Measurements from ENCODE around the gene PAN3. TPM values are rescaled to one million over a fixed set of nuclear protein-coding genes. Genes with fewer than 3 reads are reported as not detected.
A peak's percentile ranks its signal among the peaks of the same experiment; 100 is the strongest.
"Not testable (repeated sequence)": the region's sequence is repeated elsewhere in the genome, so short reads cannot be mapped to it uniquely, and the experiment has no call there.

PAN3 gene, protein sequence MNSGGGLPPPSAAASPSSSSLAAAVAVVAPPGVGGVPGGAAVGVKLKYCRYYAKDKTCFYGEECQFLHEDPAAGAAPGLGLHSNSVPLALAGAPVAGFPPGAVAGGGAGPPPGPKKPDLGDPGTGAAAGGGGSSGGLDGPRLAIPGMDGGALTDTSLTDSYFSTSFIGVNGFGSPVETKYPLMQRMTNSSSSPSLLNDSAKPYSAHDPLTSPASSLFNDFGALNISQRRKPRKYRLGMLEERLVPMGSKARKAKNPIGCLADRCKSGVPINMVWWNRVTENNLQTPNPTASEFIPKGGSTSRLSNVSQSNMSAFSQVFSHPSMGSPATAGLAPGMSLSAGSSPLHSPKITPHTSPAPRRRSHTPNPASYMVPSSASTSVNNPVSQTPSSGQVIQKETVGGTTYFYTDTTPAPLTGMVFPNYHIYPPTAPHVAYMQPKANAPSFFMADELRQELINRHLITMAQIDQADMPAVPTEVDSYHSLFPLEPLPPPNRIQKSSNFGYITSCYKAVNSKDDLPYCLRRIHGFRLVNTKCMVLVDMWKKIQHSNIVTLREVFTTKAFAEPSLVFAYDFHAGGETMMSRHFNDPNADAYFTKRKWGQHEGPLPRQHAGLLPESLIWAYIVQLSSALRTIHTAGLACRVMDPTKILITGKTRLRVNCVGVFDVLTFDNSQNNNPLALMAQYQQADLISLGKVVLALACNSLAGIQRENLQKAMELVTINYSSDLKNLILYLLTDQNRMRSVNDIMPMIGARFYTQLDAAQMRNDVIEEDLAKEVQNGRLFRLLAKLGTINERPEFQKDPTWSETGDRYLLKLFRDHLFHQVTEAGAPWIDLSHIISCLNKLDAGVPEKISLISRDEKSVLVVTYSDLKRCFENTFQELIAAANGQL
- total RNA-seq: 8.0 TPM

DNA sequence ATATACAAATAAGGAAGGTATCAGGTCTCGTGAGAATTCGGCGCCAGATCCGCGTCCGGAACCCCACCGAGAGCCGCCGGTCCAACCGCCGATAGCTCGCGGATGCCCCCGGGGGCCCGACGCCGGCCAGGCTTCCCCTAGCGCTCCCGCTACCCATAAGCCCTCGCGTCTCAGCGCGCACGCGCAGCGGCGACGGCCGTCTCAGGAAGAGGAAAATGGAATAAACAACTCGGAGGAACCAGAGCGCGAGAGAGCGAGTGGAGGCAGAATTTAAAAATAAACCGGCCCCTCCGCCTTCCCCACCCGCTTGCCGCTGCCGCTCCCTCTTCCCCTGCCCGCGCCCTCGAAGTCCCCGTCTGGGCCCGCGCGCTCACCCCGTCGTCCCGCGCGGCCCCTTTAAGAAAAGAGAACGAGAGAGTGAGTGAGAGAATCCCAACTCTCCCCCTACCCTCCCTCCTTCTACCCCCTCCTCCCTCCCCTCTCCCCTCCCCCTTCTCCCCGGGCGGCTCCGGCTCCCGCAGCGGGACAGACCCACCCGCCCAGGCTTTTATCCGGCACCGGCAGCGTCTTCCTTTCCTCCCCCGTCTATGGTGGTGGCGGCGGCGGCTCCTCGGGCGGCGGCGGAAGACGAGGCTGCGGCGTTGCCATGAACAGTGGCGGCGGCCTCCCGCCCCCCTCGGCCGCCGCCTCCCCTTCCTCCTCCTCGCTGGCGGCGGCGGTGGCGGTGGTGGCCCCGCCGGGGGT, at the start of gene PAN3:
Gene PAN3 (plus strand): TSS at position 534 of the 744 bp plus-strand sequence. CDS start 113 bp downstream, at position 647.
- peak; percentile 78 for ATAC-seq

DNA sequence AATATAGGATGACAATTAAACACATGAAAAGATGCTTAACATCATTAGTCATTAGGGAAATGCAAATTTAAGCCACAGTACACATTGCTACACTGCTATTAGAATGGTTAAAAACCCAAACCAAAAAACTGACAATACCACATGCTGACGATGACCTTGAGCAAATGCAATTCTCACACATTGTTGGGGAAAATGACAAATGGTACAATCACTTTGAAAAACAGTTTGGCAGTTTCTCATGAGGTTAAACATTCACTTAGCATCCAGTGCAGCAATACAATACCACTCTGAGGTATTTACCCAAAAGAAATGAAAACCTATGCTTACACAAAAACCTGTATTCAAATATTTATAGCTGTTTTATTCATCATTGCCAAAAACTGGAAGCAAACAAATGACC, 49.3 kb upstream of the PAN3 start:
- no peak for ATAC-seq
- DNase-seq (ENCODE audit: low spot score): no peak

More for the DNA sequence above, at the start of gene PAN3:
- peak; percentile 93 for DNase-seq (ENCODE audit: low spot score)

DNA sequence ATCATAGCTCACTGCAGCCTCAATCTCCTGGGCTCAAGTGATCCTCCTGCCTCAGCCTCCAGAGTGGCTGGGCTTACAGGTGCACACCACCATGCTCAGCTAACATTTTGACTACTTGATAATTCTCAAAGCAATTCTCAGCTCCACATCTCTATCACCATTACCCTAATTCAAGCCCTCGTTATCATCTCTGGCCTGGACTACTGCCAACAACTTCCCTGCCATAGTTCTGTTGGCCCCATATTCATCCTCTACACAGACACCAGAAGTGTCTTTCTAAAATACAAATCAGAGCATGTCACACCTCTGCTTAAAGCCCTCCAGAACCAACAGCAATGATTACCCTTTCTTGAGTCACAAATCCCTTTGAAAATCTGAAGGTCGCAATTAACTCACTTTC, 45.9 kb upstream of the PAN3 start:
- ATAC-seq: no peak
- DNase-seq (ENCODE audit: low spot score): no peak

DNA sequence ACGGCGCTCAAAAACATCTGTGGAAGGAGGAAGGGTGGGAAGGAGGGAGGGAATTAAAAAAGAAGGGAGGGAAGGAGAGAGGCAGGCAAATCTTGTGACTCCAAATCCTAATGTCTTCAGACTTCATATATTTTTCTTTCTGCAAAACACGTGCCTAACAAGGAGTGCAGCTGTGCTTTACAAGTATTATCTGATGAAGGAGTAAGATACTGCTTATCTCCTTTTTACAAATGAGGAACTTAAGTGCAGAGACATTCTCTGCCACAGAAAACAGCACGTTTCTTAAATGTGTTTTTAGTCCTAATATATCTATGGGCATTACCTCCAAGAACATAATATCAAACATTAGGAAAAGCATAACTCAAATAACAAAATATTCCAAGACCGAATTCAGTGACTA, 44.5 kb upstream of the PAN3 start:
- DNase-seq (ENCODE audit: low spot score) (no peak), ATAC-seq (no peak)

DNA sequence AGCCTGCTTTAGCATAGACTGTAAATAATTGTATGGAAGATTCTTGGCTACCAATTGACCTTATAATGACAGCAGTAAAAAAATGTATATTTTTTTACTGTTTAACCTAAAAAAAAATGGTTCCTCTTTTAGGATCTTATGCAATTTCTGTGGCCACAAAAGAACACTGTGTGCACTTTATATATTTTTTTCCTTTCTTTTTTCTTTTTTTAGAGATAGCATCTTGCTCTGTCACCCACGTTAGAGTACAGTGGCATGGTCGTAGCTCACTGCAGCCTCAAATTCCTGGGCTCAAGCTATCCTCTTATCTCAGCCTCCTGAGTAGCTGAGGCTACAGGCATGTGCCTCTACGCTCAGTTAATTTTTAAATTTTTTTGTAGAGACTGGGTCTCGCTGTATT, 44.0 kb upstream of the PAN3 start:
- ATAC-seq (no peak), DNase-seq (ENCODE audit: low spot score) (no peak)

DNA sequence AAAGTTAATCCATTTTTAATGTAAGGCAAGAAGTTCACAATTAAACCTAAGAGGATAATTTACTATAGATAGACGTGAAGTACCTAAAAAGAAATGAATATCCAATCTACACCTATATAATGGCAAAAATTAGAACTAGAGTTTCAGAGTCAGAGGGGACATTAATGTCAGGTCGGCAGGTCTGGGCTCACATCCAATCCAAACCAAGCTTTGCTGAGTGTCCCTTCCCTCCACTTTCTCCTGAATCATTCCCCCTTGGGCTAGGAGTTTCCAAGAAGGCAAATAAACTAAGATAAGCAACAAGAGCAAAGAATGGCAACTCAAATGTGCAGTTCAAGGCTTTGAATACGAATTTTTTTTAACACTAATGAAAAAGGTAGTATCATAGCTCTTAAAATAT, 40.8 kb upstream of the PAN3 start:
- no peak for ATAC-seq
- DNase-seq (ENCODE audit: low spot score): no peak

DNA sequence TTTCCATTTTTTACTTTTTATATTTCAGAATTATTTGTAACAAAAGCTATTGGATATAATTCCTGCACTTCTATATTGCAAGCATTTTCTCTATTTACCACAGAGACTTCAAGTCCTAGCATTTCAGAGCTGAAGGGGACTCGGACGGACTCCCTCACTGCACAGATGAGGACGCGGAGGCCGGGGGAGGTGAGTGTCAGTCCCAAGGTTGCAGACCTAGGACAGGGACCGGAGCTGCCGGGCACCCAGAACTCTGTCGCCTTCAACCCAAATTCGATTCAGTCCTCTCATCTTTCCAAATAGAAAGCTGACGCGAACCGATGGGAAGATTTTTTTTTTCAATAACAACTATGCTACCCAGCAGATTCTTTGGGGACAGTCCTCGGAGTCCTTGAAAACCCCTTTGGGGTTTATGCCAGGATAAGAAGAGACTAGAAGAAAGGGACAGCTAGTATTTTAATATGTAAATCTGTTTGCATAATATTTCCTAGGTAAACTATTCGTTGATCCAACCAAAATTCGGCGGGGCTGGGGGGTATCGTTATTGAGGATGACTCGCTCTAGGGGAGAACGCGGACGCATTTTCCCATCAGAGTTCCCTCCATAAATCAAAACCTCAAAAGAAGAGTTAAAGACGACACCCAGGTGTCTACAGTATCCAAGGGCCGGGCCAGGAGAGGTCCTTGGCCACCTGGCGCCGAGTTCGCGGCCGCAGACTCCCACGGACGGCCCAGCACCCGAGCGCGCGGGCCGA, 38.8 kb upstream of the PAN3 start:
- ATAC-seq (no peak), DNase-seq (ENCODE audit: low spot score) (no peak)

DNA sequence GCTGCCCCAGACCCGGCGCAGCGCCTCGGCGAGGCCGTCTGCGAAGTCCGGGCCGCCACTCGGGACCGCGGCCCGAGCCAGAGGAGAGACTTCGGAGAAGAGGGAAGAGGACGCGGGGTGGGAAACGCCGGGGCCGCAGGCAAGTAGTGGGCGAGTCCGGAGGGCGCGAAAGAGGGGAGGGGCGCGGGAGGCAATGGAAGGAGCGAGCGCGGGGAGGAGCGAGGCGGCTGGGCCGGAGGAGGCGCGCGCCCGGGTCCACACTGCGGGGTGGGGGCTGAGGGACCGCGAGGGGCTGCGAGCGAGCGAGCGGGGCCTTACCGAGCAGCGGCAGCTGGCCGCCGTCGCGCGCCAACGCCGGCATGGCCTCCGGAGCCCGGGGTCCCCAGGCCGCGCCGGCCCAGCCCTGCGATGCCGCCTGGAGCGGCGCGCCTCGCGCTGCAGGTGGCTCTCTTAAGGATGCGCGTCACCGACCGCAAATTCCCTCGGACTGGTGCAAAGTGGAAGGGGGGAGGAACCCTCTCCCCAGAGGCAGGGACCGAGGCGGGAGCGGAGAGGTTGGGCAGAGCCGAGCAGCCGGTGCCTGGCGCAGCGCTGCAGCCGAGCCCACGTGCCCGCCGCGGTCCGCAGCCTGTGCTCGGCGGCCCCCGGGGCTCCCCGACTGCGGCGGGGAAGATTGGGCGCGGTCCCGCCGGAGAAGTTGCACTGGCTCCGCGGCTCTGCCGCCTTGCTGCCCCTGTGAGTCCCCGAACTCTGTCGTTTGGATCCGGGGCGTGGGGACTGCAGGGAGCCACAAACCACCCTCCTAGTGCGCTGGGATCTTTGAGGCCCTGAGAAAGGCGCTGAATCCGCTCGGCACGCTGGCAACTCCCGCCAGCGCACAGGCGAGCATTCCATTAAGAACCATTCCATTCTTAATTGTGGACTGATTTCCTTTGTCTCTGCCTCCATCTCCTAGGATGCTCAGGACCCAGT, 37.9 kb upstream of the PAN3 start, which contains the start of gene FLT3:
Gene FLT3 (minus strand): TSS at position 427 of the 972 bp plus-strand sequence. CDS start 66 bp downstream, at position 361.
- ATAC-seq: peak; percentile 31
- no peak for DNase-seq (ENCODE audit: low spot score)

DNA sequence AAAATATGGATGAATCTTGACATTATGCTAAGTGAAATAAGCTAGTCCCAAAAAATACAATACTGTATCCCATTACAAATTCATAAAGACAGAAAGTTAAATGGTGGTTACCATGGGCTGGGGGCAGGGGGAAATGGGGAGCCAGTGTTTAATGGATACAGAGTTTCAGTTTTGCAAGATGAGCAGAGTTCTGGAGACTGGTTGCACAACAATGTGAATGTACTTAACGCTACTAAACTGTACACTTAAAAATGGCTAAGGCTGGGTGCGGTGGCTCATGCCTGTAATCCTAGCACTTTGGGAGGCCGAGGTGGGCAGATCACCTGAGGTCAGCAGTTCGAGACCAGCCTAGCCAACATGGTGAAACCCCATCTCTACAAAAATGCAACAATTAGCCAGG, 36.5 kb upstream of the PAN3 start:
- not testable (repeated sequence) for DNase-seq (ENCODE audit: low spot score); ATAC-seq

DNA sequence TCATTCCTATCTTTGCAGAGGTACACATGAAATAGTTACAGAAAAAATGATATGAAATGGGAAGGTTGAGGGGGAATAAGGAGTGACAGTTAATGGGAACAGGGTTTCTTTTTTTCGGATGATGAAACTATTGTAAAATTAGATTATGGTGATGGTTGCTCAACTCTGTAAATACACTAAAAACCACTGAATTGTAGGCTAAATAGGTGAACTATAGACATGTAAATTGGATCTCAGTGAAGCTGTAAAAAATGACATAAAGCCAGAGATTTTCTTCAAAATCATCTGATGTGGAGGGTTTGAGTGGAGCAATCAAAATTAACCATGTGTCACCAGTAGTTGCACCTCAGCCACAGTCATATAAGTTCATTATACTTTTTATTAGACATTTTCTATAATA, 31.4 kb upstream of the PAN3 start:
- no peak for DNase-seq (ENCODE audit: low spot score)
- ATAC-seq: no peak

DNA sequence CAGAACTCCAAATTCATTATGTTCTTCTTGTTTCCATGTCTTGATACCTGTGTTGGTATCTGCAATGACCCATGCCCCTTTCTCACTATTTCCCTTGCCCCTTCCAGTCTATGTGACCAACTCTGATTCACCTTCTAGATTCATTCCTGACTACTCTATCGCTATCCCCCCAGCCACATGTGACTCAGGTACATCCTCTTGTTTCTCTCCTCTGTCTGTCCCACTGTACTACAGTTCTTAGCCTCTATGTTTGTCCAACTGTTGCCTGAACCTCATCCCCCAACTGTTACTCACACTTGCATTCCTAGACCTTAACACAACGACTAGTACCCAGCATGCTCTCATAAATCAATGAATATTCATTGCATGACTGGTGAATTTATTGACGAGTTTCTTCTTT, 27.9 kb upstream of the PAN3 start:
- ATAC-seq (no peak), DNase-seq (ENCODE audit: low spot score) (no peak)

DNA sequence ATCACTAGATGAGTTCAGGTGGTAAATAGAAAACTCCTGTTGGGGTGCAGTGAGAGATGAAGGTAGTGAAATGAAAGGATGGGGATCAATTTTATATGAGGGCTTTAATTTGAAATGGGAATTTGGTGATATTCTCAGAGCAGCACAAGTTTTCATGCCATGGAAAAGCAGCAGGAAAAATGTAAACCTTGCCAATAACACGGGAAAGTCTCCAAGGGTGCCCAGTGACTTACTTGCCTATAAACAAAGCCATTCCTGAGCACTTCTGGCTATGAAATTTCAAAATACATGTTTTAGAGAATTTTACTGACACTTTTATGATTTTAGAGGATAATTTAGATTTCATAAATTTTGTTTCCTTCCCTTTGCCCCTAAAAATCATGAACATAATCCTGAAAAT, 21.6 kb upstream of the PAN3 start:
- no peak for DNase-seq (ENCODE audit: low spot score)
- ATAC-seq: no peak

DNA sequence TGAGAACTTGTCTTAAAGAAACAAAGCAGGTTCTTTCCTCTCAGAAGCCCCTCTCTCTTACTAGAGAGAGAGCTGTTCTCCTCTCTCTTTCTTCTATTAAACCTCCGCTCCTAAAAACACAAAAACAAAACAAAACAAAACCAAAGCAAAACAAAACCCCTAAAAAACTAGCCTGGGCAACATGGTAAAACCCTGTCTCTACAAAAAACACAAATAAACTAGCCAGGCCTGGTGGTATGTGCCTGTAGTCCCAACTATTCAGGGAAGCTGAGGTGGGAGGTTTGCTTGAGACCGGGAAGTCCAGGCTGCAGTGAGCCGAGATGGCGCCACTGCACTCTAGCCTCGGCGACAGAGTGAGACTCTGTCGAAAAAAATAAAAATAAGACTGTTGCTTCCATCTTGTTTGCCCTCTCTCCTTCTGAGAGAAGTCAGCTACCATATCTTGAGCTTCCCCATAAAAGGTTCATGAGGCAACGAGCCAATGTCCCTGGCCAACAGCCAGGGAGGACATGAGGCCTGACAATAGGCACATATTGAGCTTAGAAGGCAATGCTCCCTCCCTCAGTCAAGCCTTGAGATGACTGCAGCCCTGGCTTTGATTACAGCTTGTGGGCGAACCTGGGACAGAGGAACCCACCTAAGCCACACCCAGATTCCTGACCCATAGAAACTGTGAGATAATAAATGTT, 20.5 kb upstream of the PAN3 start:
- DNase-seq (ENCODE audit: low spot score): peak; percentile 58
- ATAC-seq: peak; percentile 39

DNA sequence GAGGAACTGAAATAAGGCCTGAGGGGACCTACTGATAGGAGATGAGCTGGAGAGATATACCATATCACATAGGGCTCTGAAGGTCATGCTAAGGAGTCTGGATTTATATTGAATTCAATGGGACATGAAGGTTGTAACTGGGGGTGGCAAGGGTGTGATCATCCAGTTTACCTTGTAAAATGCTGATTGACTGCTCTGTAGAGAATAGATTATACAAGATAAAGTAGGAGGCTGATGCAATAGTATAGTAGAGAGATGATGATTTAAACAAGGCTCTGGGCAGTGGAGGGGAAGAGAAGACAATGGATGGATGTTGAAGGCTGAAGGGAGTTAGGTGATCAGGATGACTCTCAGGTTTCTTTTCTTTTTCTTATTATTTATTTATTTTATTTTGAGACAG, 18.0 kb upstream of the PAN3 start:
- no peak for DNase-seq (ENCODE audit: low spot score)
- no peak for ATAC-seq

DNA sequence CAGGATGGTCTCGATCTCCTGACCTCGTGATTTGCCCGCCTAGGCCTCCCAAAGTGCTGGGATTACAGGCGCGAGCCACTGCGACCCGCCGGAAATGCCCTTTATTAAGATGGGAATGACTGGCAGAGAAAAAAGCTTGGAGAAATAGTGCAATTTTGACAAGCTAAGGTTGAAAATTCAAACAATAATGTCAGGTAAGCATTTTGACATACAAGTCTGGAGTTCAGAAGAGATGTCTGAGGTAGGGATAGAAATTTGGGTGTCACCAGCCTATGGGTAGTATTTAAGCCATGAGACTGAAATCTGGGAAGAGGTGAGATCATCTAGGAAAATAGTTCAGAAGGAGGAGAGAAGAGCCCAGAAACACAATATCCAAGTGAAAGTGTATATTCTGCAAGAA, 17.1 kb upstream of the PAN3 start:
- no peak for DNase-seq (ENCODE audit: low spot score)

DNA sequence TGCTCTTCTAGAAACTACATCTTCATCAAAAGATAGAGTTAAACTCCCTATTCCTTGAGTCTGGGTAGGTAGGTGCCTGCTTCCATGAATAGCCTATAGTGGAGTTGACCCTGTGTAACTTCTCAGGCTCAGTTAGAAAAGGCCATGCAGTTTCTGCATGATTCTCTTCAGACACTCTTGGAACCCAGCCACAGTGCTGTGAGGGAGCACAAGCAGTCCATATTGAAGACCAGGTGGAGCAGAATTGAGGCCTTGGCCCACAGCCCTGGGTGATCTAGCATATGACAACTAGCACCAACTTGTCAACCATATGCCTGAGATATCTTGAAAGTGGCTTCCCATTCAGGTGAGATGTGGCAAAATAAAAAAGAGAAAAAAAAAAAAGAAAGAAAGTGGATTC, 10.3 kb upstream of the PAN3 start:
- ATAC-seq: peak; percentile 26
- no peak for DNase-seq (ENCODE audit: low spot score)

More for the DNA sequence above, 17.1 kb upstream of the PAN3 start:
- no peak for ATAC-seq

DNA sequence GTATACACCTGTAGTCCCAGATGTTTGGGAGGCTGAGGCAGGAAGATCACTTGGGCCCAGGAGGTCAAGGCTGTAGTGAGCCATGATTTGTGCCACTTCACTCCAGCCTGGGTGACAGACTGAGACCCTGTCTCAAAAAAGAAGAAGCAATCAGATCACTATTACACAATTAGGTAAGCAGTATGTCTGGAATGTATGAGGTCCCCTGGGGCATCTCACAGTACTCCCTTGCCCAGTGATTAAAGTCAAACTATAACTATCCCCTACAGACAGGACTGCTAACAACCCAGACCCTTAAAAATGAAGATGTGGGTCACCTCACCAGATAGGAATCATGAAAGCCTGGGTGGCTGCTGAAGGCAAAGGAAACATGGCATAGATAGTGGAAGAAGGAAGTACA, 9.4 kb upstream of the PAN3 start:
- DNase-seq (ENCODE audit: low spot score) (no peak), ATAC-seq (no peak)

DNA sequence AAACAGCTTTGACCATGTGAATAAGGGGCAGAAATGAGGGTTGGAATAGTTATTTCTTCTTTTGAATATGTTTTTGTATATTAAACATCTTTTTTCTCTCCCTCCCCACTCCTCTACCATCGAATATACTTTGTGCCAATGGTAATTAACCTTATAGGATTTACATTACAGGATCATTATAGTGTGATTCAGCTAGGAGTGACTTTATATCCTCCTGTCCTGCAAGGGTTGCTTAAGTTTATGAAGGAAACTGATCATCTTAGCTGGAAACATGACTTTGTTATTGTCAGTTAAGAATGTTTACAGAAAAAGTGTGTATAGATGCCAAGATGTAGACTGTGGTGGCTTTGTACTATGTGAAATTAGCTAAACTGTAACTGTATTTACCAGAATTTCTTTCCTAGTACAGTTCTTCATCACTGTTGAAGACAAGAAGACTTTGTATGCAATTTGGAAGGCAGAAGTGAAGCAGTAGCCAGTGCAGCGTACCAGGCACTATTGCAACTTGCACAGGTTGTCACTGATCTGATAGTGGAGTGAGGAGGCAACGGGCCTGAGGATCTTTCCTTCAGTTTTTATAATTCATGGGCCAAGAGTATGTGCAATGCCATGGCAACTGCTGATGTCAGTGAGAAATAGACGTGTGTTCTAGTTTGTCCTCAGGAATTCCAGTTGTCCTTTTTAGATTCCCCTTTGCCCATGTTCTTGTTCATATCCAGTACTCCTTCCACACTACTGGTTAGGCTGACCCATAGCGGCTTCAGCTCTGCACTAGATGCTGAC, 8.2 kb upstream of the PAN3 start:
- DNase-seq (ENCODE audit: low spot score): no peak
- no peak for ATAC-seq
